ENCODE data around the gene HID1.
"Not testable (repeated sequence)": the region's sequence is repeated elsewhere in the genome, so short reads cannot be mapped to it uniquely, and the experiment has no call there.

HID1 gene

GRCh38 chr17:74971842-74972106 lies 785 bp downstream of the HID1 start:
- no peak for DNase-seq (ENCODE audit: low read depth)
- H3K4me3 ChIP-seq (ENCODE audit: low read depth, low read length), result peak overlapping the region; percentile 48

- DNase-seq (ENCODE audit: low read depth), result no peak
- peak overlapping the region; percentile 48 for H3K4me3 ChIP-seq (ENCODE audit: low read depth, low read length)
Measured at GRCh38 chr17:74971069-74971841, 1.3 kb downstream of the HID1 start.

GRCh38 chr17:74970395-74970794 lies 2.2 kb downstream of the HID1 start:
- DNase-seq (ENCODE audit: low read depth), result no peak
- H3K4me3 ChIP-seq (ENCODE audit: low read depth, low read length), result no peak overlapping the region

- not testable (repeated sequence) for DNase-seq (ENCODE audit: low read depth); H3K4me3 ChIP-seq (ENCODE audit: low read depth, low read length)
Measured at GRCh38 chr17:74969501-74969900, 3.1 kb downstream of the HID1 start.

GRCh38 chr17:74968361-74968780 lies 4.2 kb downstream of the HID1 start:
- H3K4me3 ChIP-seq (ENCODE audit: low read depth, low read length), result no peak overlapping the region
- DNase-seq (ENCODE audit: low read depth), result no peak

- no peak for DNase-seq (ENCODE audit: low read depth)
- H3K4me3 ChIP-seq (ENCODE audit: low read depth, low read length), result no peak overlapping the region
Measured at GRCh38 chr17:74964988-74965622, 7.5 kb downstream of the HID1 start.

- H3K4me3 ChIP-seq (ENCODE audit: low read depth, low read length), result no peak overlapping the region
Measured at GRCh38 chr17:74964246-74964761, 8.3 kb downstream of the HID1 start.

GRCh38 chr17:74963656-74964055 lies 8.9 kb downstream of the HID1 start:
- no peak overlapping the region for H3K4me3 ChIP-seq (ENCODE audit: low read depth, low read length)
- no peak for DNase-seq (ENCODE audit: low read depth)

More at GRCh38 chr17:74964246-74964761, 8.3 kb downstream of the HID1 start:
- no peak for DNase-seq (ENCODE audit: low read depth)

GRCh38 chr17:74962622-74963394 lies 9.8 kb downstream of the HID1 start:
- DNase-seq (ENCODE audit: low read depth), result no peak

GRCh38 chr17:74961657-74962350 lies 10.8 kb downstream of the HID1 start:
- H3K4me3 ChIP-seq (ENCODE audit: low read depth, low read length), result no peak overlapping the region
- peak; percentile 39 for DNase-seq (ENCODE audit: low read depth)

More at GRCh38 chr17:74962622-74963394, 9.8 kb downstream of the HID1 start:
- no peak overlapping the region for H3K4me3 ChIP-seq (ENCODE audit: low read depth, low read length)

- no peak for DNase-seq (ENCODE audit: low read depth)
- H3K4me3 ChIP-seq (ENCODE audit: low read depth, low read length), result no peak overlapping the region
Measured at GRCh38 chr17:74960570-74961342, 11.8 kb downstream of the HID1 start.

GRCh38 chr17:74959826-74960515 lies 12.6 kb downstream of the HID1 start:
- DNase-seq (ENCODE audit: low read depth), result no peak
- H3K4me3 ChIP-seq (ENCODE audit: low read depth, low read length), result no peak overlapping the region

- H3K4me3 ChIP-seq (ENCODE audit: low read depth, low read length), result no peak overlapping the region
- no peak for DNase-seq (ENCODE audit: low read depth)
Measured at GRCh38 chr17:74957935-74958740, 14.4 kb downstream of the HID1 start.

- no peak overlapping the region for H3K4me3 ChIP-seq (ENCODE audit: low read depth, low read length)
- DNase-seq (ENCODE audit: low read depth), result no peak
Measured at GRCh38 chr17:74956093-74956492, 16.5 kb downstream of the HID1 start.

- no peak overlapping the region for H3K4me3 ChIP-seq (ENCODE audit: low read depth, low read length)
- DNase-seq (ENCODE audit: low read depth), result no peak
Measured at GRCh38 chr17:74954665-74955421, 17.7 kb downstream of the HID1 start.

- no peak for DNase-seq (ENCODE audit: low read depth)
Measured at GRCh38 chr17:74954115-74954514, 18.4 kb downstream of the HID1 start.

GRCh38 chr17:74953134-74953687 lies 19.3 kb downstream of the HID1 start:
- DNase-seq (ENCODE audit: low read depth), result no peak
- no peak overlapping the region for H3K4me3 ChIP-seq (ENCODE audit: low read depth, low read length)

More at GRCh38 chr17:74954115-74954514, 18.4 kb downstream of the HID1 start:
- no peak overlapping the region for H3K4me3 ChIP-seq (ENCODE audit: low read depth, low read length)

Measured in skeletal muscle cell (primary cell).